Measurements from ENCODE around the gene C22orf23. TPM values are rescaled to one million over a fixed set of nuclear protein-coding genes. Genes with fewer than 3 reads are reported as not detected.
A peak's percentile ranks its signal among the peaks of the same experiment; 100 is the strongest.

The C22orf23 gene
- total and polyA plus RNA-seq, 2 of the 13 experiments (the other 11 are each of a cell fraction or from before 2014, with no cell fraction given) = 0.21 to 0.24 TPM

GRCh38 chr22:37905534-37906363 lies 47.7 kb downstream of the C22orf23 start, which contains the start of gene MICALL1 (continued):
- TF ChIP-seq ZBED4 (CRISPR knock-in tag; IDR thresholded peaks at IDR 0.05; ENCODE audit: borderline replicate concordance) (peak; percentile 25; the same call in 1 of the 2 replicates), ZNF598 (CRISPR knock-in tag; IDR thresholded peaks at IDR 0.05; ENCODE audit: borderline replicate concordance) (0 out of 2 replicates have a peak, but pooled peaks have one; percentile 49), SAP130 (CRISPR knock-in tag; IDR thresholded peaks at IDR 0.05; ENCODE audit: low read depth) (peak; percentile 36; the same call in 1 of the 2 replicates), ZFYVE20 (CRISPR knock-in tag; IDR thresholded peaks at IDR 0.05; ENCODE audit: borderline replicate concordance, low read depth) (no peak), STAG1 (CRISPR knock-in tag; IDR thresholded peaks at IDR 0.05) (peak; percentile 19; the same call in 1 of the 2 replicates), RBFOX2 (IDR thresholded peaks at IDR 0.05; ENCODE audit: low read depth, low read length) (peak; percentile 57), MXD4 (CRISPR knock-in tag; IDR thresholded peaks at IDR 0.05) (peak; percentile 7; the same call in 1 of the 2 replicates), ZNF687 (CRISPR knock-in tag; IDR thresholded peaks at IDR 0.05) (peak; percentile 52), ZNF761 (CRISPR knock-in tag; conservative IDR thresholded peaks at IDR 0.05) (no peak), RAD21 (CRISPR knock-in tag; IDR thresholded peaks at IDR 0.05) (peak; percentile 81), KDM6A (CRISPR knock-in tag; IDR thresholded peaks at IDR 0.05; ENCODE audit: low read depth) (no peak), DNMT1 (CRISPR knock-in tag; IDR thresholded peaks at IDR 0.05) (0 out of 2 replicates have a peak, but pooled peaks have one; percentile 30), MYC (CRISPR knock-in tag; IDR thresholded peaks at IDR 0.05; ENCODE audit: borderline replicate concordance) (0 out of 2 replicates have a peak, but pooled peaks have one; percentile 37), ZBTB25 (CRISPR knock-in tag; IDR thresholded peaks at IDR 0.05) (no peak), ZNF607 (CRISPR knock-in tag; IDR thresholded peaks at IDR 0.05; ENCODE audit: borderline replicate concordance) (0 out of 2 replicates have a peak, but pooled peaks have one; percentile 33)

Data from HepG2 (cell line).